ENCODE results near the gene ACOT13. TPM values are rescaled to one million over a fixed set of nuclear protein-coding genes. Genes with fewer than 3 reads are reported as not detected.

ACOT13 gene
- 40.1 and 41.9 TPM in 2 replicates for polyA plus RNA-seq (2013)

GRCh38 chr6:24666641-24667377 lies at the start of gene ACOT13, which contains the start of gene TDP2:
ACOT13 (plus strand) TSS chr6:24667077; CDS start chr6:24667264, 187 bp downstream.
TDP2 (minus strand) TSS chr6:24666899; CDS start chr6:24666862, 37 bp downstream.
- Histone ChIP-seq H3K79me2 (ENCODE audit: control insufficient read depth, insufficient read depth, low read length, poor library complexity) (peaks cover 7% of the 10 kb centered on the region), H3K36me3 (ENCODE audit: control insufficient read depth in 1 of 2, insufficient read depth in 2 of 2, low read length in 2 of 2) (peaks cover 6 to 9% of the 10 kb centered on the region in 2 experiments), H3K18ac (ENCODE audit: low read length) (peak within 1 kb of the TSS; percentile 72), H4K91ac (ENCODE audit: low read depth, low read length) (peak within 1 kb of the TSS; percentile 78), H2AK5ac (ENCODE audit: low read length) (no peak within 1 kb of the TSS), H3K9ac (ENCODE audit: low read length) (peak within 1 kb of the TSS; percentile 72), H3K14ac (ENCODE audit: low read length) (peak within 1 kb of the TSS; percentile 83), H3K4me3 (ENCODE audit: low read depth, low read length) (peak within 1 kb of the TSS; percentile 88), H3K79me1 (ENCODE audit: low read length) (peaks cover 10% of the 10 kb centered on the region), H2BK120ac (ENCODE audit: insufficient read depth, low read length, poor library complexity) (peak within 1 kb of the TSS; percentile 57), H4K8ac (ENCODE audit: low read depth, low read length) (peak within 1 kb of the TSS; percentile 93), H4K12ac (ENCODE audit: low read depth, low read length) (peak within 1 kb of the TSS; percentile 80), H3K4me2 (ENCODE audit: low read length) (peak within 1 kb of the TSS; percentile 79), H3K4me1 (ENCODE audit: control insufficient read depth in 1 of 2, insufficient read depth in 2 of 2, low read length in 2 of 2) (peaks cover 0 to 3% of the 10 kb centered on the region in 2 experiments), H3K9me3 (ENCODE audit: insufficient read depth, low read depth, low read length) (peaks cover 2% of the 10 kb centered on the region), H3K23ac (ENCODE audit: low read length) (no peak within 1 kb of the TSS), H2BK12ac (ENCODE audit: low read length) (no peak within 1 kb of the TSS), H2BK5ac (ENCODE audit: low read depth, low read length, poor library complexity) (peak within 1 kb of the TSS; percentile 51), H3K27ac (ENCODE audit: low read depth, low read length) (peak within 1 kb of the TSS; percentile 89), H3K27me3 (ENCODE audit: insufficient read depth, low read length) (no peaks in the 10 kb centered on the region), H2AFZ (ENCODE audit: insufficient read depth, low read length, poor library complexity) (peak within 1 kb of the TSS; percentile 77), H3K4ac (ENCODE audit: low read depth, low read length) (peak within 1 kb of the TSS; percentile 47)
- no CpG with 5 or more reads among the region's 62 CpGs for WGBS (ENCODE audit: extremely low coverage, insufficient coverage, insufficient read length)
- DNase-seq, result peak; percentile 98 to 99

DNA sequence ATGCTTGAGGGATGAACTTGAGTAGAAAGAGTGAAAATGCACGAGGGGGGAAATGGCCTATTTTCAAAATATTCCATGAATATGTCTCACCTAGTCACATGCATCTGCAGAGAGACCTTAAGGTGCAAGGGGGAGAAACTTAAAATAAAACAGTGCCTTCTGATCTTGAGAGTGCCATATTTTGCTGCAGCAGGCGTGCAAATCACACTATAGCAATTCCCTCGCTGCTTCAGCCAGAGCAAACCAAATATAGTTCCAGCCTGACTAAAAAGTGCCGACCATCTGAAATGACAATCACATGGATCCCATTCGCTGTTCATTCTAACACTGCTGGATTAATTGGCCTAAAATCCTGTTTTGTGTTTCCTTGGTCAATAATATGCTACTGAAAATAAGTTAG lies 47.2 kb upstream of the ACOT13 start:
- no peaks in the 10 kb centered on the region for H3K27me3 ChIP-seq (ENCODE audit: insufficient read depth, low read length)
- H3K27ac ChIP-seq (ENCODE audit: low read depth, low read length), result no peak overlapping the region
- no peak overlapping the region for H3K9ac ChIP-seq (ENCODE audit: low read length)
- H3K4me1 ChIP-seq (ENCODE audit: control insufficient read depth in 1 of 2, insufficient read depth in 2 of 2, low read length in 2 of 2), result no peaks in the 10 kb centered on the region
- no peak overlapping the region for H2BK12ac ChIP-seq (ENCODE audit: low read length)
- H3K79me1 ChIP-seq (ENCODE audit: low read length), result no peaks in the 10 kb centered on the region
- H4K8ac ChIP-seq (ENCODE audit: low read depth, low read length), result no peak overlapping the region
- H3K9me3 ChIP-seq (ENCODE audit: insufficient read depth, low read depth, low read length), result no peaks in the 10 kb centered on the region
- H3K36me3 ChIP-seq (ENCODE audit: control insufficient read depth in 1 of 2, insufficient read depth in 2 of 2, low read length in 2 of 2), result no peaks in the 10 kb centered on the region
- WGBS (ENCODE audit: extremely low coverage, insufficient coverage, insufficient read length), result no CpG with 5 or more reads among the region's 5 CpGs
- H2AFZ ChIP-seq (ENCODE audit: insufficient read depth, low read length, poor library complexity), result no peak overlapping the region
- no peak overlapping the region for H3K18ac ChIP-seq (ENCODE audit: low read length)
- H4K91ac ChIP-seq (ENCODE audit: low read depth, low read length), result no peak overlapping the region
- H3K79me2 ChIP-seq (ENCODE audit: control insufficient read depth, insufficient read depth, low read length, poor library complexity), result no peaks in the 10 kb centered on the region
- H2BK120ac ChIP-seq (ENCODE audit: insufficient read depth, low read length, poor library complexity), result no peak overlapping the region
- H4K12ac ChIP-seq (ENCODE audit: low read depth, low read length), result no peak overlapping the region
- no peak for DNase-seq
- no peak overlapping the region for H2AK5ac ChIP-seq (ENCODE audit: low read length)
- H3K4me3 ChIP-seq (ENCODE audit: low read depth, low read length), result no peak overlapping the region
- no peak overlapping the region for H3K4me2 ChIP-seq (ENCODE audit: low read length)
- no peak overlapping the region for H3K14ac ChIP-seq (ENCODE audit: low read length)
- H2BK5ac ChIP-seq (ENCODE audit: low read depth, low read length, poor library complexity), result no peak overlapping the region
- no peak overlapping the region for H3K23ac ChIP-seq (ENCODE audit: low read length)
- H3K4ac ChIP-seq (ENCODE audit: low read depth, low read length), result no peak overlapping the region

DNA sequence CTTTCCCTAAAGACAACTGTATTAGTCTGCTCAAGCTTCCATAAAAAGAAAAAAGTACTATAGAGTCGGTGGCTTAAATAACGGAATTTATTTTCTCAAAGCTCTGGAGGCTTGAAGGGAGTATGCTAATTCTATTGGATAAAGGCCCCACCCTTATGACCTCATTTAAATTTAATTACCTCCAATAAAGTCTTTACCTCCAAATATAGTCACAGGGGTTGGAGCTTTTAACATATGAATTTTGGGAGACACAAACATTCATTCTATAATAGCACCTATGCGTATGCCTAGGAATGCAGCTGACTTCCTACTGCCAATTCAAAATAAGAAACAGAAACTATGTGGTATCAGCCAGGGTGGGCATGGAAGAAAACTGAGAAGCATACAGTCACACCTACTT lies 46.2 kb upstream of the ACOT13 start:
- Histone ChIP-seq H2AFZ (ENCODE audit: insufficient read depth, low read length, poor library complexity) (no peak overlapping the region), H3K36me3 (ENCODE audit: control insufficient read depth in 1 of 2, insufficient read depth in 2 of 2, low read length in 2 of 2) (no peaks in the 10 kb centered on the region), H3K79me2 (ENCODE audit: control insufficient read depth, insufficient read depth, low read length, poor library complexity) (no peaks in the 10 kb centered on the region), H3K9me3 (ENCODE audit: insufficient read depth, low read depth, low read length) (no peaks in the 10 kb centered on the region), H3K4me2 (ENCODE audit: low read length) (no peak overlapping the region), H2AK5ac (ENCODE audit: low read length) (no peak overlapping the region), H2BK5ac (ENCODE audit: low read depth, low read length, poor library complexity) (no peak overlapping the region), H2BK120ac (ENCODE audit: insufficient read depth, low read length, poor library complexity) (no peak overlapping the region), H3K23ac (ENCODE audit: low read length) (no peak overlapping the region), H3K9ac (ENCODE audit: low read length) (no peak overlapping the region), H3K18ac (ENCODE audit: low read length) (no peak overlapping the region), H3K4me1 (ENCODE audit: control insufficient read depth in 1 of 2, insufficient read depth in 2 of 2, low read length in 2 of 2) (no peaks in the 10 kb centered on the region), H3K14ac (ENCODE audit: low read length) (no peak overlapping the region), H2BK12ac (ENCODE audit: low read length) (no peak overlapping the region), H3K27ac (ENCODE audit: low read depth, low read length) (no peak overlapping the region), H3K4me3 (ENCODE audit: low read depth, low read length) (no peak overlapping the region), H3K4ac (ENCODE audit: low read depth, low read length) (no peak overlapping the region), H3K79me1 (ENCODE audit: low read length) (no peaks in the 10 kb centered on the region), H4K8ac (ENCODE audit: low read depth, low read length) (no peak overlapping the region), H3K27me3 (ENCODE audit: insufficient read depth, low read length) (no peaks in the 10 kb centered on the region), H4K12ac (ENCODE audit: low read depth, low read length) (no peak overlapping the region), H4K91ac (ENCODE audit: low read depth, low read length) (no peak overlapping the region)
- no CpG with 5 or more reads among the region's 3 CpGs for WGBS (ENCODE audit: extremely low coverage, insufficient coverage, insufficient read length)
- no peak for DNase-seq

DNA sequence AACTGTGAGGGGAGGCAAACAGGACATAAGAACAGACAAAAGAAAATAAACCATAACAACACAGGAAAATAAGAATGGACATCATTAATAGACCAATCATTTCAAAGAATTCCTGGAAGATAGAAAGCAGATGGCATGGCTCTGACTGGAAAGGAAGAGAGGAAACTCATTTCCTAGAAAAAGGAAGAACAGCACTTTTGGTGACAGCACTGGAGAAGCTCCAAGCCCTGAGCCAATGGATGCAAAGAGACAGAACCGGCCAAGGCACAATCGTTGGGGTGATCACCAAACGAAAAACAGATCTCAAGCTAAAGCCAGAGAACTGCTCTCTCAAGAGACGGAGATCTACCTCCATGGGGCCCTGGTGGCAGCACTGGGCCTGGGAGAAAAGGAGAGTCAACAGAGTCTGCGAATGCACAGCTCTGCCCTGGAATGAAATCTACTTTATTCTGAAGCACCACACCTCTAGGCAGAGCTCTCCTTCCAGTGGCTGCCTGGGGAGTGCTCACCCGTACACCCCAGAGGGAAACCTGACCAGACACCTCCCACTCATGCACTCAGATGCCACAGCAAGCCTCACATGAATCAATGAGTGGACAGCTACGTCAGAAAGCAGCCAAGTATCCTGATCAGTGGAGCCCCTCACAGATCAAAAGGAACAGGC lies 45.1 kb upstream of the ACOT13 start:
- H4K12ac ChIP-seq (ENCODE audit: low read depth, low read length), result no peak overlapping the region
- no peak overlapping the region for H3K4me3 ChIP-seq (ENCODE audit: low read depth, low read length)
- no CpG with 5 or more reads among the region's 7 CpGs for WGBS (ENCODE audit: extremely low coverage, insufficient coverage, insufficient read length)
- H2AFZ ChIP-seq (ENCODE audit: insufficient read depth, low read length, poor library complexity), result no peak overlapping the region
- no peaks in the 10 kb centered on the region for H3K79me2 ChIP-seq (ENCODE audit: control insufficient read depth, insufficient read depth, low read length, poor library complexity)
- no peaks in the 10 kb centered on the region for H3K79me1 ChIP-seq (ENCODE audit: low read length)
- no peaks in the 10 kb centered on the region for H3K9me3 ChIP-seq (ENCODE audit: insufficient read depth, low read depth, low read length)
- H3K36me3 ChIP-seq (ENCODE audit: control insufficient read depth in 1 of 2, insufficient read depth in 2 of 2, low read length in 2 of 2), result no peaks in the 10 kb centered on the region
- H4K8ac ChIP-seq (ENCODE audit: low read depth, low read length), result no peak overlapping the region
- no peaks in the 10 kb centered on the region for H3K4me1 ChIP-seq (ENCODE audit: control insufficient read depth in 1 of 2, insufficient read depth in 2 of 2, low read length in 2 of 2)
- no peak overlapping the region for H2BK120ac ChIP-seq (ENCODE audit: insufficient read depth, low read length, poor library complexity)
- H3K27me3 ChIP-seq (ENCODE audit: insufficient read depth, low read length), result no peaks in the 10 kb centered on the region
- no peak overlapping the region for H2BK5ac ChIP-seq (ENCODE audit: low read depth, low read length, poor library complexity)
- no peak overlapping the region for H3K9ac ChIP-seq (ENCODE audit: low read length)
- H2AK5ac ChIP-seq (ENCODE audit: low read length), result no peak overlapping the region
- DNase-seq, result no peak
- H3K14ac ChIP-seq (ENCODE audit: low read length), result no peak overlapping the region
- no peak overlapping the region for H3K18ac ChIP-seq (ENCODE audit: low read length)
- H3K4me2 ChIP-seq (ENCODE audit: low read length), result no peak overlapping the region
- H3K23ac ChIP-seq (ENCODE audit: low read length), result no peak overlapping the region
- no peak overlapping the region for H2BK12ac ChIP-seq (ENCODE audit: low read length)
- H3K4ac ChIP-seq (ENCODE audit: low read depth, low read length), result no peak overlapping the region
- H4K91ac ChIP-seq (ENCODE audit: low read depth, low read length), result no peak overlapping the region
- no peak overlapping the region for H3K27ac ChIP-seq (ENCODE audit: low read depth, low read length)

Measured in trophoblast cell (in vitro differentiated cells and primary cell).